A673 (cell line): ENCODE results near the gene SLC7A8.
"Not testable (repeated sequence)": the region's sequence is repeated elsewhere in the genome, so short reads cannot be mapped to it uniquely, and the experiment has no call there.

Source experiments
- EZH2 ChIP-seq: fragments of 200-600 bp; sonication (generic); IDR thresholded peaks from 2 replicates; pipeline ENCODE4 v1.6.1; 2017; ENCODE audit warnings: borderline replicate concordance, low read depth, mild to moderate bottlenecking, mixed read lengths, antibody characterized with exemption, low read length; ENCODE audit not compliant: poor library complexity, severe bottlenecking
- TF ChIP-seq, protein P1 (sequence below): fragments of 300-800, 200-600 bp; sonication (generic); conservative IDR thresholded peaks from 2 replicates; pipeline ENCODE4 v1.5.1; 2017; ENCODE audit warnings: low read depth, mild to moderate bottlenecking, antibody characterized with exemption, low read length, moderate library complexity, mixed read lengths

DNA sequence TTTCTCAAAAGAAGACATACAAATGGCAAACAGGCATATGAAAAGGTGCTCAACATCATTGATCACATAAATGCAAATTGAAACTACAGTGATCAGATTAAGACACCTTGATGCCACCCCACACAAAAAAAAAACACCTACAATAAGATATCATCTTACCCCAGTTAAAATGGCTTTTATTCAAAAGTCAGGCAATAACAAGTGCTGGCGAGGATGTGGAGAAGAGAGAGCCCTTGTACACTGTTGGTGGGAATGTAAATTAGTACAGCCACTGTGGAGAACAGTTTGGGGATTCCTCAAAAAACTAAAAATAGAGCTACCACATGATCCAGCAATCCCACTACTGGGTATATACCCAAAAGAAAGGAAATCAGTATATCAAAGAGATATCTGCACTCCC lies 41.5 kb upstream of the SLC7A8 start:
- TF ChIP-seq, protein P1, sequence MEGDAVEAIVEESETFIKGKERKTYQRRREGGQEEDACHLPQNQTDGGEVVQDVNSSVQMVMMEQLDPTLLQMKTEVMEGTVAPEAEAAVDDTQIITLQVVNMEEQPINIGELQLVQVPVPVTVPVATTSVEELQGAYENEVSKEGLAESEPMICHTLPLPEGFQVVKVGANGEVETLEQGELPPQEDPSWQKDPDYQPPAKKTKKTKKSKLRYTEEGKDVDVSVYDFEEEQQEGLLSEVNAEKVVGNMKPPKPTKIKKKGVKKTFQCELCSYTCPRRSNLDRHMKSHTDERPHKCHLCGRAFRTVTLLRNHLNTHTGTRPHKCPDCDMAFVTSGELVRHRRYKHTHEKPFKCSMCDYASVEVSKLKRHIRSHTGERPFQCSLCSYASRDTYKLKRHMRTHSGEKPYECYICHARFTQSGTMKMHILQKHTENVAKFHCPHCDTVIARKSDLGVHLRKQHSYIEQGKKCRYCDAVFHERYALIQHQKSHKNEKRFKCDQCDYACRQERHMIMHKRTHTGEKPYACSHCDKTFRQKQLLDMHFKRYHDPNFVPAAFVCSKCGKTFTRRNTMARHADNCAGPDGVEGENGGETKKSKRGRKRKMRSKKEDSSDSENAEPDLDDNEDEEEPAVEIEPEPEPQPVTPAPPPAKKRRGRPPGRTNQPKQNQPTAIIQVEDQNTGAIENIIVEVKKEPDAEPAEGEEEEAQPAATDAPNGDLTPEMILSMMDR = not testable (repeated sequence)
- TF ChIP-seq EZH2 = not testable (repeated sequence)
